ENCODE measurements around the gene STX10. TPM values are rescaled to one million over a fixed set of nuclear protein-coding genes. Genes with fewer than 3 reads are reported as not detected.
"Not testable (repeated sequence)": the region's sequence is repeated elsewhere in the genome, so short reads cannot be mapped to it uniquely, and the experiment has no call there.

STX10 gene
- total and polyA plus RNA-seq, 2 of the 4 experiments (the other 2 are of a cell fraction), result 64.9 to 82.0 TPM

GRCh38 chr19:13178291-13178690 lies 28.1 kb upstream of the STX10 start:
- H3K14ac ChIP-seq (replicated peaks; ENCODE audit: low read depth, low read length); H3K36me3 ChIP-seq (ENCODE audit: control insufficient read depth, insufficient read depth, low read length); H3K23ac ChIP-seq (ENCODE audit: low read depth, low read length); H2BK15ac ChIP-seq (ENCODE audit: low read depth, low read length); H3K27me3 ChIP-seq (ENCODE audit: control insufficient read depth, insufficient read depth, low read length); H4K91ac ChIP-seq (ENCODE audit: insufficient read depth, low read depth, low read length); H4K20me1 ChIP-seq (ENCODE audit: insufficient read depth, low read length); H3K56ac ChIP-seq (ENCODE audit: extremely low read depth, insufficient read depth, low read length); H2AK5ac ChIP-seq (ENCODE audit: low read depth, low read length); POLR2A ChIA-PET (ENCODE audit: unreplicated experiment); H2BK5ac ChIP-seq (ENCODE audit: low read depth, low read length, poor library complexity, severe bottlenecking); H2AK9ac ChIP-seq (replicated peaks; ENCODE audit: low read depth, low read length, poor library complexity); dilution Hi-C loops (cut with HindIII; ENCODE audit: low sequenced_read_pairs, unreplicated experiment); DNase-seq; H2AFZ ChIP-seq (replicated peaks; ENCODE audit: low read length, poor library complexity); H2BK20ac ChIP-seq (ENCODE audit: low read depth, low read length); H3K9me3 ChIP-seq (ENCODE audit: control insufficient read depth, insufficient read depth, low read length); BruUV-seq (replicated peaks); intact Hi-C loops (cut with micrococcal nuclease); H4K5ac ChIP-seq (ENCODE audit: low read depth, low read length); in situ Hi-C loops (cut with MboI; ENCODE audit: low sequenced_read_pairs); H3K27ac ChIP-seq (ENCODE audit: insufficient read depth, low read length); H4K8ac ChIP-seq (ENCODE audit: low read depth in 2 of 2, low read length in 2 of 2); H3K18ac ChIP-seq (ENCODE audit: low read depth, low read length); H3K4ac ChIP-seq (ENCODE audit: low read depth, low read length); H3K4me2 ChIP-seq (ENCODE audit: low read depth, low read length); ATAC-seq (ENCODE audit: low read depth); H3K79me1 ChIP-seq (ENCODE audit: low read depth in 1 of 2, low read length in 2 of 2); H2BK120ac ChIP-seq (ENCODE audit: low read depth, low read length); H3K9ac ChIP-seq (ENCODE audit: low read depth, low read length); H3K4me1 ChIP-seq (ENCODE audit: control insufficient read depth, insufficient read depth, low read length); CTCF ChIA-PET; H3K9me1 ChIP-seq (ENCODE audit: insufficient read depth, low read length); H3K4me3 ChIP-seq (ENCODE audit: insufficient read depth, low read depth, low read length): not testable (repeated sequence)
- WGBS, 2 experiments (ENCODE audit: extremely low coverage in 2 of 2, insufficient read length in 1 of 2), result 91% methylated on average over 4 of the region's 10 CpGs; no CpG with 5 or more reads in 1 of the 2 experiments

DNA sequence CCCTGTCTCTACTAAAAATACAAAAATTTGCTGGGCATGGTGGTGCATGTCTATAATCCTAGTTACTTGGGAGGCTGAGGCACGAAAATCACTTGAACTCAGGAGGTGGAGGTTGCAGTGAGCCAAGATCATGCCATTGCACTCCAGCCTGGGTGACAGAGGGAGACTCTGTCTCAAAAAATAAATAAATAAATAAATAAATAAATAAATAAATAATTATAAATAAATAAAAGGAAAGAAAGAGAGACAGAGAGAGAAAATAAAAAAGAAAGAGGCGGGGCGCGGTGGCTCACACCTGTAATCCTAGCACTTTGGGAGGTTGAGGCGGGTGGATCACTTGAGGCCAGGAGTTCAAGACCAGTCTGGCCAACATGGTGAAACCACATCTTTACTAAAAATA lies 27.4 kb upstream of the STX10 start:
- dilution Hi-C loops (cut with HindIII; ENCODE audit: low sequenced_read_pairs, unreplicated experiment), result not testable (repeated sequence)

More for the DNA sequence above, 27.4 kb upstream of the STX10 start:
- H3K9ac ChIP-seq (ENCODE audit: low read depth, low read length); H3K4me3 ChIP-seq (ENCODE audit: insufficient read depth, low read depth, low read length); in situ Hi-C loops (cut with MboI; ENCODE audit: low sequenced_read_pairs); H3K9me3 ChIP-seq (ENCODE audit: control insufficient read depth, insufficient read depth, low read length); H3K18ac ChIP-seq (ENCODE audit: low read depth, low read length); H2AK5ac ChIP-seq (ENCODE audit: low read depth, low read length); H2BK5ac ChIP-seq (ENCODE audit: low read depth, low read length, poor library complexity, severe bottlenecking); H3K27me3 ChIP-seq (ENCODE audit: control insufficient read depth, insufficient read depth, low read length); intact Hi-C loops (cut with micrococcal nuclease); H4K91ac ChIP-seq (ENCODE audit: insufficient read depth, low read depth, low read length); H2BK20ac ChIP-seq (ENCODE audit: low read depth, low read length); BruUV-seq (replicated peaks); H3K79me1 ChIP-seq (ENCODE audit: low read depth in 1 of 2, low read length in 2 of 2); H2BK15ac ChIP-seq (ENCODE audit: low read depth, low read length); H3K9me1 ChIP-seq (ENCODE audit: insufficient read depth, low read length); ATAC-seq (ENCODE audit: low read depth); H2BK120ac ChIP-seq (ENCODE audit: low read depth, low read length); H3K27ac ChIP-seq (ENCODE audit: insufficient read depth, low read length); H3K56ac ChIP-seq (ENCODE audit: extremely low read depth, insufficient read depth, low read length); H2AK9ac ChIP-seq (replicated peaks; ENCODE audit: low read depth, low read length, poor library complexity); H3K14ac ChIP-seq (replicated peaks; ENCODE audit: low read depth, low read length); DNase-seq; H3K4ac ChIP-seq (ENCODE audit: low read depth, low read length); H3K23ac ChIP-seq (ENCODE audit: low read depth, low read length); H4K5ac ChIP-seq (ENCODE audit: low read depth, low read length); H3K36me3 ChIP-seq (ENCODE audit: control insufficient read depth, insufficient read depth, low read length); H3K4me2 ChIP-seq (ENCODE audit: low read depth, low read length); CTCF ChIA-PET; H2AFZ ChIP-seq (replicated peaks; ENCODE audit: low read length, poor library complexity); H4K20me1 ChIP-seq (ENCODE audit: insufficient read depth, low read length); H4K8ac ChIP-seq (ENCODE audit: low read depth in 2 of 2, low read length in 2 of 2): not testable (repeated sequence)
- POLR2A ChIA-PET (ENCODE audit: unreplicated experiment), result interaction anchor here (1.1 kb wide), 1 partner anchor 27 kb away, joined by 8 read pairs; the partner anchor contains the start of genes IER2 and STX10
- no CpG with 5 or more reads among the region's 5 CpGs for WGBS, 2 experiments (ENCODE audit: extremely low coverage in 2 of 2, insufficient read length in 1 of 2)
- H3K4me1 ChIP-seq (ENCODE audit: control insufficient read depth, insufficient read depth, low read length), result peaks cover 11% of the 10 kb centered on the region

All from IMR-90 (cell line).